ENCODE results near the gene C19orf53. TPM values are rescaled to one million over a fixed set of nuclear protein-coding genes. Genes with fewer than 3 reads are reported as not detected.

The C19orf53 gene
- total RNA-seq, 4 donors from 2014 or later = 187 to 290 (median 235) TPM

DNA sequence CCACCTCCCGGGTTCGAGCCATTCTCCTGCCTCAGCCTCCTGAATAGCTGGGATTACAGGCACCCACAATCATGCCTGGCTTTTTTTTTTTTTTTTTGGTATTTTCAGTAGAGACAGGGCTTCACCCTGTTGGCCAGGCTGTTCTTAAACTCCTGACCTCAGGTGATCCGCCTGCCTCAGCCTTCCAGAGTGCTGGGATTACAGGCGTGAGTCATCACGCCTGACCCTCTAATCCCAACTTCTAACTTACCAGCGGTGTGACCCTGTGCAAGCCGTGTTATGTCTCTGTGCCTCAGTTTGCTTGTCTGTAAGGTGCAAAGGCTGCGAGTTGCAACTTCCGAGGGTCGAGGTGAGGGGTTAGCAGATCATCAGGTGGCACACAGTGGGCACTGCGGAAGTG lies 38.3 kb downstream of the C19orf53 start:
- Histone ChIP-seq H3K4me1 (no peaks in the 10 kb centered on the region), H3K4me3 (no peak overlapping the region), H3K9me3 (no peaks in the 10 kb centered on the region), H3K27me3 (no peaks in the 10 kb centered on the region), H3K36me3 (peaks cover 0 to 90% (median 0%) of the 10 kb centered on the region in 3 donors), H3K27ac (no peak overlapping the region)
- no peak for DNase-seq (ENCODE audit: low spot score in 2 of 2)
- TF ChIP-seq EP300 (IDR thresholded peaks at IDR 0.05) (no peak), POLR2A (IDR thresholded peaks at IDR 0.05) (no peak), CTCF (IDR thresholded peaks at IDR 0.05) (no peak)
- WGBS, 2 donors = 91 to 97% methylated on average over 11 of the region's 11 CpGs

DNA sequence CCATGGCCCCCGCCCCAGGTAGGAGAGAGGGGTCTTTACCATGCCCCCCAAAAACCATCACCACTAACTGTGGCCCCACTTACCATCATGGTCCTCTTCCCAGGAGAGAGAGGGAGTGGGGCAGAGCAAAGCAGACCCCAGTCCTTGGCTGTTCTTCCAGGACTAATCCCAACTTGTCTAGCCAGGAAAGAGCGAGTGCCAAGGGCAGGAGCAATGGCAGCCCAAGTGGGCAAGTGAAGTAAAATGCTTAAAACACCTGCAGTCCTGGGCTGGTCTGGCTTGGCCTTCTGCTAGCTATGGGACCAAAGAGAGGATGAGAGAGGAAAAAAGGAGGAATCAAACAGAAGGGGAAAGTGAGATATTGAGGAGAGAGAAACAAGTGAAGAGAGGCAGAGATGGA lies 38.9 kb downstream of the C19orf53 start:
- no peaks in the 10 kb centered on the region for H3K27me3 ChIP-seq
- no peaks in the 10 kb centered on the region for H3K4me1 ChIP-seq
- TF ChIP-seq POLR2A (IDR thresholded peaks at IDR 0.05) (no peak), CTCF (IDR thresholded peaks at IDR 0.05) (no peak), EP300 (IDR thresholded peaks at IDR 0.05) (no peak)
- DNase-seq (ENCODE audit: low spot score in 2 of 2) = no peak
- H3K36me3 ChIP-seq = peaks cover 0 to 90% (median 0%) of the 10 kb centered on the region in 3 donors
- WGBS, 2 donors = 97 to 100% methylated on average over 2 of the region's 2 CpGs
- no peak overlapping the region for H3K4me3 ChIP-seq
- H3K9me3 ChIP-seq = no peaks in the 10 kb centered on the region
- H3K27ac ChIP-seq = no peak overlapping the region

- Histone ChIP-seq H3K36me3 (peaks cover 0 to 90% (median 0%) of the 10 kb centered on the region in 3 donors), H3K27me3 (no peaks in the 10 kb centered on the region), H3K27ac (no peak overlapping the region), H3K4me1 (no peaks in the 10 kb centered on the region), H3K9me3 (no peaks in the 10 kb centered on the region), H3K4me3 (no peak overlapping the region)
- TF ChIP-seq CTCF (IDR thresholded peaks at IDR 0.05) (no peak), EP300 (IDR thresholded peaks at IDR 0.05) (no peak), POLR2A (IDR thresholded peaks at IDR 0.05) (no peak)
- no peak for DNase-seq (ENCODE audit: low spot score in 2 of 2)
- 88 to 89% methylated on average over 14 to 21 of the region's 21 CpGs for WGBS, 2 donors
Measured at GRCh38 chr19:13814550-13814949, 40.3 kb downstream of the C19orf53 start.

DNA sequence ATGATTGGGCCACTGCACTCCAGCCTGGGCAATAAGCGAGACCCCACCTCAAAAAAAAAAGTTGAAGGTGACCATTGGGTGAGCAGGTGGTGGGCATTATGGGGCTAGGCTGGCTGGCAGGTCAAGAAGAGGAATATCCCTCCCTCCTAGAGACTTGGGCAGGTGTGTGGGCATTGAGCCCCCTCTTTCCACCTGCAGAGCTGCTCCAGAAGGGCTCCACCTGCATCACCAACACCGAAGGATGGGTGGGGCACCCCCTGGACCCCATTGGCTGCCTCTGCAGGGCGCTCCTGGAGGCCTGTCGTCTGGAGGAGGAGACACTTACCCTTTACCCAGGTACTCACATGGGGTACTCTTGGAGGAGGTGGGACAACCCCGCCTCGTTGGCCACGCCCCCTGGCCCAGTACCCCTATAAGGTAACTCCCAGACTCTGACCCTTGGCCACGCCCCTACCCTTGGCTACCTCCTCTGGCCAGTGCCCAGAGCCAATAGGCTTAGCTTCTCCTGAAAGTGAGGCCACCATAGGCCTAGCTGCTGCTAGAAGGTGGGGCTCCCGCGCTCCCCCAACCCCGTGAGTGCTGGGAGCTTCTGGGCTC lies 42.9 kb downstream of the C19orf53 start:
- DNase-seq (ENCODE audit: low spot score in 2 of 2) = no peak
- 66 to 67% methylated on average over 8 to 11 of the region's 11 CpGs for WGBS, 2 donors

More for the DNA sequence above, 42.9 kb downstream of the C19orf53 start:
- TF ChIP-seq POLR2A (IDR thresholded peaks at IDR 0.05) (no peak), EP300 (IDR thresholded peaks at IDR 0.05) (no peak), CTCF (IDR thresholded peaks at IDR 0.05) (no peak)
- no peaks in the 10 kb centered on the region for H3K27me3 ChIP-seq
- no peak overlapping the region for H3K27ac ChIP-seq
- no peak overlapping the region for H3K4me3 ChIP-seq
- H3K9me3 ChIP-seq = no peaks in the 10 kb centered on the region
- H3K36me3 ChIP-seq = peaks cover 0 to 78% (median 0%) of the 10 kb centered on the region in 3 donors
- peaks cover 0 to 5% (median 0%) of the 10 kb centered on the region in 4 donors for H3K4me1 ChIP-seq
